HG02938 (cell line): ENCODE data around the gene GRK3.

Source experiments
- ATAC-seq: cut with Tn5 transposase; IDR thresholded peaks from one replicate; pipeline ENCODE4 v1.9.1; 2021; ENCODE audit warnings: mild to moderate bottlenecking, moderate library complexity; ENCODE audit not compliant: unreplicated experiment

The GRK3 gene

GRCh38 chr22:25656724-25657123, 92.2 kb downstream of the GRK3 start:
- ATAC-seq: peak; percentile 81

GRCh38 chr22:25658633-25659032, 94.2 kb downstream of the GRK3 start:
- no peak for ATAC-seq

- ATAC-seq: no peak
These were observed 94.9 kb downstream of the GRK3 start for GRCh38 chr22:25659413-25659812.

- no peak for ATAC-seq
These were observed 95.9 kb downstream of the GRK3 start for GRCh38 chr22:25660336-25660735.

- no peak for ATAC-seq
These were observed 96.6 kb downstream of the GRK3 start for GRCh38 chr22:25661073-25661472.

GRCh38 chr22:25663654-25664053, 99.2 kb downstream of the GRK3 start:
- ATAC-seq: no peak

GRCh38 chr22:25666308-25666707, 101.8 kb downstream of the GRK3 start:
- ATAC-seq: no peak

GRCh38 chr22:25668437-25668836, 104.0 kb downstream of the GRK3 start:
- ATAC-seq: no peak

- no peak for ATAC-seq
These were observed 105.0 kb downstream of the GRK3 start for GRCh38 chr22:25669253-25670069.

- ATAC-seq: no peak
These were observed 105.6 kb downstream of the GRK3 start for GRCh38 chr22:25670070-25670461.

GRCh38 chr22:25672289-25673084, 108.0 kb downstream of the GRK3 start:
- no peak for ATAC-seq

GRCh38 chr22:25673713-25674112, 109.2 kb downstream of the GRK3 start:
- no peak for ATAC-seq

GRCh38 chr22:25677631-25678030, 113.2 kb downstream of the GRK3 start:
- ATAC-seq: no peak

GRCh38 chr22:25680051-25680450, 115.6 kb downstream of the GRK3 start:
- no peak for ATAC-seq

GRCh38 chr22:25680956-25681355, 116.5 kb downstream of the GRK3 start:
- no peak for ATAC-seq

- no peak for ATAC-seq
These were observed 117.6 kb downstream of the GRK3 start for GRCh38 chr22:25682109-25682508.

GRCh38 chr22:25688627-25689026, 124.2 kb downstream of the GRK3 start:
- ATAC-seq: no peak

GRCh38 chr22:25689631-25690030, 125.2 kb downstream of the GRK3 start:
- no peak for ATAC-seq

GRCh38 chr22:25690798-25691197, 126.3 kb downstream of the GRK3 start:
- no peak for ATAC-seq

GRCh38 chr22:25692397-25693267, 128.2 kb downstream of the GRK3 start:
- no peak for ATAC-seq

- no peak for ATAC-seq
These were observed 128.7 kb downstream of the GRK3 start for GRCh38 chr22:25693268-25693565.
